ENCODE measurements around the gene ATP11C. TPM values are rescaled to one million over a fixed set of nuclear protein-coding genes. Genes with fewer than 3 reads are reported as not detected.
A peak's percentile ranks its signal among the peaks of the same experiment; 100 is the strongest.
"Not testable (repeated sequence)": the region's sequence is repeated elsewhere in the genome, so short reads cannot be mapped to it uniquely, and the experiment has no call there.

Gene ATP11C
- total and polyA plus RNA-seq, 5 donors from 2014 or later, result 2.9 to 19.4 (median 4.4) TPM

GRCh38 chrX:139921142-139921541 is 11.7 kb downstream of the ATP11C start:
- H3K27ac ChIP-seq (ENCODE audit: insufficient read depth, low read length, poor library complexity, severe bottlenecking); H3K9me3 Mint-ChIP-seq; H3K4me3 ChIP-seq (ENCODE audit: low read depth, low read length); ATAC-seq (ENCODE audit: low read depth in 2 of 2); H3K36me3 ChIP-seq (ENCODE audit: control insufficient read depth, insufficient read depth, low read length); H3K27ac Mint-ChIP-seq; H3K27me3 Mint-ChIP-seq; H3K9me3 ChIP-seq (ENCODE audit: control insufficient read depth in 2 of 2, low read length in 2 of 2); H3K27me3 ChIP-seq (ENCODE audit: control insufficient read depth, insufficient read depth, low read length); H3K36me3 Mint-ChIP-seq; H3K4me1 ChIP-seq (ENCODE audit: control insufficient read depth, insufficient read depth, low read length, poor library complexity, severe bottlenecking); DNase-seq; H3K4me3 Mint-ChIP-seq: not testable (repeated sequence)
- peaks cover 12 to 36% (median 18%) of the 10 kb centered on the region in 4 donors for H3K4me1 Mint-ChIP-seq

GRCh38 chrX:139920316-139920715 is 12.5 kb downstream of the ATP11C start:
- no peaks in the 10 kb centered on the region for H3K9me3 ChIP-seq (ENCODE audit: control insufficient read depth in 2 of 2, low read length in 2 of 2)
- no peak for DNase-seq
- no peaks in the 10 kb centered on the region for H3K27me3 ChIP-seq (ENCODE audit: control insufficient read depth, insufficient read depth, low read length)
- H3K4me1 Mint-ChIP-seq, result peaks cover 7 to 29% (median 12%) of the 10 kb centered on the region in 4 donors
- H3K36me3 Mint-ChIP-seq, result peaks cover 8% of the 10 kb centered on the region
- no peak overlapping the region for H3K4me3 Mint-ChIP-seq
- H3K27me3 Mint-ChIP-seq, result no peaks in the 10 kb centered on the region
- no peak overlapping the region for H3K27ac Mint-ChIP-seq
- H3K36me3 ChIP-seq (ENCODE audit: control insufficient read depth, insufficient read depth, low read length), result no peaks in the 10 kb centered on the region
- H3K9me3 Mint-ChIP-seq, result no peaks in the 10 kb centered on the region
- no peaks in the 10 kb centered on the region for H3K4me1 ChIP-seq (ENCODE audit: control insufficient read depth, insufficient read depth, low read length, poor library complexity, severe bottlenecking)
- no peak overlapping the region for H3K4me3 ChIP-seq (ENCODE audit: low read depth, low read length)
- no peak overlapping the region for H3K27ac ChIP-seq (ENCODE audit: insufficient read depth, low read length, poor library complexity, severe bottlenecking)
- ATAC-seq (ENCODE audit: low read depth in 2 of 2), result no peak

GRCh38 chrX:139914421-139914820 is 18.4 kb downstream of the ATP11C start:
- Mint-ChIP-seq H3K27me3 (no peaks in the 10 kb centered on the region), H3K27ac (no peak overlapping the region), H3K36me3 (peaks cover 7% of the 10 kb centered on the region), H3K4me3 (no peak overlapping the region), H3K9me3 (no peaks in the 10 kb centered on the region), H3K4me1 (peaks cover 5 to 20% (median 16%) of the 10 kb centered on the region in 4 donors)
- Histone ChIP-seq H3K27me3 (ENCODE audit: control insufficient read depth, insufficient read depth, low read length) (no peaks in the 10 kb centered on the region), H3K27ac (ENCODE audit: insufficient read depth, low read length, poor library complexity, severe bottlenecking) (no peak overlapping the region), H3K9me3 (ENCODE audit: control insufficient read depth in 2 of 2, low read length in 2 of 2) (no peaks in the 10 kb centered on the region), H3K4me3 (ENCODE audit: low read depth, low read length) (no peak overlapping the region), H3K4me1 (ENCODE audit: control insufficient read depth, insufficient read depth, low read length, poor library complexity, severe bottlenecking) (no peaks in the 10 kb centered on the region), H3K36me3 (ENCODE audit: control insufficient read depth, insufficient read depth, low read length) (no peaks in the 10 kb centered on the region)
- ATAC-seq (ENCODE audit: low read depth in 2 of 2) (no peak), DNase-seq (no peak)

GRCh38 chrX:139909712-139910111 is 23.1 kb downstream of the ATP11C start:
- no peak overlapping the region for H3K27ac ChIP-seq (ENCODE audit: insufficient read depth, low read length, poor library complexity, severe bottlenecking)
- DNase-seq (no peak), ATAC-seq (ENCODE audit: low read depth in 2 of 2) (no peak)
- Mint-ChIP-seq H3K36me3 (peaks cover 7% of the 10 kb centered on the region), H3K27ac (no peak overlapping the region), H3K27me3 (no peaks in the 10 kb centered on the region), H3K9me3 (no peaks in the 10 kb centered on the region), H3K4me3 (peak overlapping the region in 1 of 4 donors; percentile 27), H3K4me1 (peaks cover 9 to 31% (median 24%) of the 10 kb centered on the region in 4 donors)
- no peaks in the 10 kb centered on the region for H3K36me3 ChIP-seq (ENCODE audit: control insufficient read depth, insufficient read depth, low read length)
- no peak overlapping the region for H3K4me3 ChIP-seq (ENCODE audit: low read depth, low read length)
- no peaks in the 10 kb centered on the region for H3K9me3 ChIP-seq (ENCODE audit: control insufficient read depth in 2 of 2, low read length in 2 of 2)
- H3K4me1 ChIP-seq (ENCODE audit: control insufficient read depth, insufficient read depth, low read length, poor library complexity, severe bottlenecking), result no peaks in the 10 kb centered on the region
- H3K27me3 ChIP-seq (ENCODE audit: control insufficient read depth, insufficient read depth, low read length), result no peaks in the 10 kb centered on the region

- no peaks in the 10 kb centered on the region for H3K4me1 ChIP-seq (ENCODE audit: control insufficient read depth, insufficient read depth, low read length, poor library complexity, severe bottlenecking)
- Mint-ChIP-seq H3K9me3 (no peaks in the 10 kb centered on the region), H3K27me3 (no peaks in the 10 kb centered on the region), H3K4me3 (no peak overlapping the region), H3K36me3 (no peaks in the 10 kb centered on the region), H3K4me1 (peaks cover 9 to 33% (median 25%) of the 10 kb centered on the region in 4 donors), H3K27ac (no peak overlapping the region)
- DNase-seq (no peak), ATAC-seq (ENCODE audit: low read depth in 2 of 2) (no peak)
- no peak overlapping the region for H3K27ac ChIP-seq (ENCODE audit: insufficient read depth, low read length, poor library complexity, severe bottlenecking)
- no peak overlapping the region for H3K4me3 ChIP-seq (ENCODE audit: low read depth, low read length)
- no peaks in the 10 kb centered on the region for H3K36me3 ChIP-seq (ENCODE audit: control insufficient read depth, insufficient read depth, low read length)
- no peaks in the 10 kb centered on the region for H3K27me3 ChIP-seq (ENCODE audit: control insufficient read depth, insufficient read depth, low read length)
- H3K9me3 ChIP-seq (ENCODE audit: control insufficient read depth in 2 of 2, low read length in 2 of 2), result no peaks in the 10 kb centered on the region
Measured at GRCh38 chrX:139907078-139907477, 25.8 kb downstream of the ATP11C start.

GRCh38 chrX:139905743-139906142 is 27.1 kb downstream of the ATP11C start:
- no peak for DNase-seq
- peaks cover 9 to 24% (median 20%) of the 10 kb centered on the region in 4 donors for H3K4me1 Mint-ChIP-seq
- Histone ChIP-seq H3K36me3 (ENCODE audit: control insufficient read depth, insufficient read depth, low read length) (no peaks in the 10 kb centered on the region), H3K9me3 (ENCODE audit: control insufficient read depth in 2 of 2, low read length in 2 of 2) (no peaks in the 10 kb centered on the region), H3K27ac (ENCODE audit: insufficient read depth, low read length, poor library complexity, severe bottlenecking) (no peak overlapping the region), H3K4me1 (ENCODE audit: control insufficient read depth, insufficient read depth, low read length, poor library complexity, severe bottlenecking) (no peaks in the 10 kb centered on the region), H3K27me3 (ENCODE audit: control insufficient read depth, insufficient read depth, low read length) (no peaks in the 10 kb centered on the region), H3K4me3 (ENCODE audit: low read depth, low read length) (no peak overlapping the region)
- H3K4me3 Mint-ChIP-seq, result no peak overlapping the region
- no peak overlapping the region for H3K27ac Mint-ChIP-seq
- H3K27me3 Mint-ChIP-seq, result no peaks in the 10 kb centered on the region
- no peak for ATAC-seq (ENCODE audit: low read depth in 2 of 2)
- H3K36me3 Mint-ChIP-seq, result no peaks in the 10 kb centered on the region
- no peaks in the 10 kb centered on the region for H3K9me3 Mint-ChIP-seq

GRCh38 chrX:139905051-139905450 is 27.8 kb downstream of the ATP11C start:
- no peaks in the 10 kb centered on the region for H3K36me3 Mint-ChIP-seq
- Histone ChIP-seq H3K27me3 (ENCODE audit: control insufficient read depth, insufficient read depth, low read length) (no peaks in the 10 kb centered on the region), H3K9me3 (ENCODE audit: control insufficient read depth in 2 of 2, low read length in 2 of 2) (no peaks in the 10 kb centered on the region), H3K4me3 (ENCODE audit: low read depth, low read length) (no peak overlapping the region), H3K4me1 (ENCODE audit: control insufficient read depth, insufficient read depth, low read length, poor library complexity, severe bottlenecking) (no peaks in the 10 kb centered on the region), H3K36me3 (ENCODE audit: control insufficient read depth, insufficient read depth, low read length) (no peaks in the 10 kb centered on the region), H3K27ac (ENCODE audit: insufficient read depth, low read length, poor library complexity, severe bottlenecking) (no peak overlapping the region)
- H3K9me3 Mint-ChIP-seq, result no peaks in the 10 kb centered on the region
- H3K4me3 Mint-ChIP-seq, result no peak overlapping the region
- H3K27ac Mint-ChIP-seq, result no peak overlapping the region
- ATAC-seq (ENCODE audit: low read depth in 2 of 2), result no peak
- no peak for DNase-seq
- no peaks in the 10 kb centered on the region for H3K27me3 Mint-ChIP-seq
- peaks cover 9 to 23% (median 17%) of the 10 kb centered on the region in 4 donors for H3K4me1 Mint-ChIP-seq

- DNase-seq, result no peak
- H3K27ac Mint-ChIP-seq, result no peak overlapping the region
- H3K4me3 Mint-ChIP-seq, result no peak overlapping the region
Measured at GRCh38 chrX:139903210-139903609, 29.6 kb downstream of the ATP11C start.

More at GRCh38 chrX:139903210-139903609, 29.6 kb downstream of the ATP11C start:
- no peak for ATAC-seq (ENCODE audit: low read depth in 2 of 2)
- Mint-ChIP-seq H3K9me3 (no peaks in the 10 kb centered on the region), H3K4me1 (peaks cover under 1 to 16% (median 11%) of the 10 kb centered on the region in 4 donors), H3K27me3 (no peaks in the 10 kb centered on the region), H3K36me3 (no peaks in the 10 kb centered on the region)
- H3K27ac ChIP-seq (ENCODE audit: insufficient read depth, low read length, poor library complexity, severe bottlenecking), result no peak overlapping the region
- no peak overlapping the region for H3K4me3 ChIP-seq (ENCODE audit: low read depth, low read length)
- H3K9me3 ChIP-seq (ENCODE audit: control insufficient read depth in 2 of 2, low read length in 2 of 2), result no peaks in the 10 kb centered on the region
- H3K4me1 ChIP-seq (ENCODE audit: control insufficient read depth, insufficient read depth, low read length, poor library complexity, severe bottlenecking), result no peaks in the 10 kb centered on the region
- H3K36me3 ChIP-seq (ENCODE audit: control insufficient read depth, insufficient read depth, low read length), result no peaks in the 10 kb centered on the region
- no peaks in the 10 kb centered on the region for H3K27me3 ChIP-seq (ENCODE audit: control insufficient read depth, insufficient read depth, low read length)
